Measurements from ENCODE around the gene CTSL.

GRCh38 chr9:87760529-87760928 lies 34.6 kb downstream of the CTSL start:
- TF ChIP-seq, protein P1, sequence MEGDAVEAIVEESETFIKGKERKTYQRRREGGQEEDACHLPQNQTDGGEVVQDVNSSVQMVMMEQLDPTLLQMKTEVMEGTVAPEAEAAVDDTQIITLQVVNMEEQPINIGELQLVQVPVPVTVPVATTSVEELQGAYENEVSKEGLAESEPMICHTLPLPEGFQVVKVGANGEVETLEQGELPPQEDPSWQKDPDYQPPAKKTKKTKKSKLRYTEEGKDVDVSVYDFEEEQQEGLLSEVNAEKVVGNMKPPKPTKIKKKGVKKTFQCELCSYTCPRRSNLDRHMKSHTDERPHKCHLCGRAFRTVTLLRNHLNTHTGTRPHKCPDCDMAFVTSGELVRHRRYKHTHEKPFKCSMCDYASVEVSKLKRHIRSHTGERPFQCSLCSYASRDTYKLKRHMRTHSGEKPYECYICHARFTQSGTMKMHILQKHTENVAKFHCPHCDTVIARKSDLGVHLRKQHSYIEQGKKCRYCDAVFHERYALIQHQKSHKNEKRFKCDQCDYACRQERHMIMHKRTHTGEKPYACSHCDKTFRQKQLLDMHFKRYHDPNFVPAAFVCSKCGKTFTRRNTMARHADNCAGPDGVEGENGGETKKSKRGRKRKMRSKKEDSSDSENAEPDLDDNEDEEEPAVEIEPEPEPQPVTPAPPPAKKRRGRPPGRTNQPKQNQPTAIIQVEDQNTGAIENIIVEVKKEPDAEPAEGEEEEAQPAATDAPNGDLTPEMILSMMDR (IDR thresholded peaks at IDR 0.05) = no peak
- no peak for TF ChIP-seq POLR2AphosphoS5 (IDR thresholded peaks at IDR 0.05)
